NT2/D1 (cell line): ENCODE data around the gene FBXW11.
"Not testable (repeated sequence)": the region's sequence is repeated elsewhere in the genome, so short reads cannot be mapped to it uniquely, and the experiment has no call there.

Experiments used
- DNase-seq: peaks from one replicate; pipeline ENCODE4 v3.0.0-alpha.2; 2011; ENCODE audit warnings: low read depth, low spot score
- H3K27me3 ChIP-seq: 2 replicates; pipeline ENCODE4 v1.6.0; 2011; ENCODE audit warnings: mild to moderate bottlenecking; ENCODE audit not compliant: insufficient read length, insufficient read depth
- H3K36me3 ChIP-seq: 2 replicates; pipeline ENCODE4 v1.6.1; 2011; ENCODE audit warnings: mild to moderate bottlenecking, low read length, mixed read lengths; ENCODE audit not compliant: insufficient read depth, insufficient read length
- H3K4me1 ChIP-seq: 2 replicates; pipeline ENCODE4 v1.5.1; 2011; ENCODE audit not compliant: insufficient read depth, insufficient read length
- H3K4me3 ChIP-seq: 2 replicates; pipeline ENCODE4 v1.5.1; 2011; ENCODE audit warnings: low read depth; ENCODE audit not compliant: insufficient read length
- H3K9ac ChIP-seq: 2 replicates; pipeline ENCODE4 v1.6.0; 2011; ENCODE audit warnings: low read depth; ENCODE audit not compliant: insufficient read length
- H3K9me3 ChIP-seq: 2 replicates; pipeline ENCODE4 v1.5.1; 2011; ENCODE audit warnings: mild to moderate bottlenecking, low read length; ENCODE audit not compliant: insufficient read depth
- SUZ12 ChIP-seq: IDR thresholded peaks from 2 replicates; pipeline ENCODE4 v1.6.1; 2011; ENCODE audit not compliant: insufficient read length, insufficient read depth; ENCODE audit errors: extremely low read depth
- YY1 ChIP-seq: IDR thresholded peaks from 2 replicates; pipeline ENCODE4 v1.6.1; 2011; ENCODE audit not compliant: insufficient read length, insufficient read depth
- ZNF274 ChIP-seq: IDR thresholded peaks from 2 replicates; pipeline ENCODE4 v1.6.1; 2011; ENCODE audit warnings: mild to moderate bottlenecking, low read depth, low read length

Gene FBXW11

GRCh38 chr5:171953860-171954701, 52.4 kb downstream of the FBXW11 start:
- DNase-seq: no peak
- H3K9me3 ChIP-seq: no peaks in the 10 kb centered on the region
- H3K27me3 ChIP-seq: no peaks in the 10 kb centered on the region
- TF ChIP-seq SUZ12 (no peak), ZNF274 (no peak), YY1 (no peak)
- H3K4me3 ChIP-seq: no peak overlapping the region
- no peaks in the 10 kb centered on the region for H3K36me3 ChIP-seq
- H3K4me1 ChIP-seq: no peaks in the 10 kb centered on the region
- no peak overlapping the region for H3K9ac ChIP-seq

GRCh38 chr5:171952021-171952420, 54.4 kb downstream of the FBXW11 start:
- no peaks in the 10 kb centered on the region for H3K27me3 ChIP-seq
- H3K4me1 ChIP-seq: no peaks in the 10 kb centered on the region
- DNase-seq: no peak
- TF ChIP-seq YY1 (no peak), ZNF274 (no peak), SUZ12 (no peak)
- H3K36me3 ChIP-seq: no peaks in the 10 kb centered on the region
- no peak overlapping the region for H3K4me3 ChIP-seq
- H3K9me3 ChIP-seq: no peaks in the 10 kb centered on the region
- no peak overlapping the region for H3K9ac ChIP-seq

GRCh38 chr5:171951218-171951617, 55.2 kb downstream of the FBXW11 start:
- H3K27me3 ChIP-seq: no peaks in the 10 kb centered on the region
- TF ChIP-seq SUZ12 (no peak), YY1 (no peak), ZNF274 (no peak)

GRCh38 chr5:171946000-171946781, 60.2 kb downstream of the FBXW11 start:
- TF ChIP-seq YY1 (no peak), ZNF274 (no peak), SUZ12 (no peak)
- no peak overlapping the region for H3K9ac ChIP-seq
- no peaks in the 10 kb centered on the region for H3K36me3 ChIP-seq
- peak; percentile 2 for DNase-seq
- H3K4me3 ChIP-seq: no peak overlapping the region
- no peaks in the 10 kb centered on the region for H3K9me3 ChIP-seq
- H3K4me1 ChIP-seq: no peaks in the 10 kb centered on the region
- H3K27me3 ChIP-seq: no peaks in the 10 kb centered on the region

More at GRCh38 chr5:171951218-171951617, 55.2 kb downstream of the FBXW11 start:
- DNase-seq: no peak
- H3K4me3 ChIP-seq: no peak overlapping the region
- no peaks in the 10 kb centered on the region for H3K9me3 ChIP-seq
- no peak overlapping the region for H3K9ac ChIP-seq
- H3K4me1 ChIP-seq: no peaks in the 10 kb centered on the region
- H3K36me3 ChIP-seq: no peaks in the 10 kb centered on the region

- H3K9ac ChIP-seq: no peak overlapping the region
- no peaks in the 10 kb centered on the region for H3K36me3 ChIP-seq
- TF ChIP-seq ZNF274 (no peak), SUZ12 (no peak), YY1 (no peak)
- no peak overlapping the region for H3K4me3 ChIP-seq
- no peaks in the 10 kb centered on the region for H3K9me3 ChIP-seq
- no peak for DNase-seq
- H3K4me1 ChIP-seq: no peaks in the 10 kb centered on the region
- no peaks in the 10 kb centered on the region for H3K27me3 ChIP-seq
Measured at GRCh38 chr5:171945476-171945875, 61.0 kb downstream of the FBXW11 start.

GRCh38 chr5:171945066-171945465, 61.4 kb downstream of the FBXW11 start:
- Histone ChIP-seq H3K9ac (no peak overlapping the region), H3K4me1 (no peaks in the 10 kb centered on the region), H3K9me3 (no peaks in the 10 kb centered on the region), H3K4me3 (no peak overlapping the region), H3K36me3 (no peaks in the 10 kb centered on the region), H3K27me3 (no peaks in the 10 kb centered on the region)
- DNase-seq: no peak
- TF ChIP-seq ZNF274 (no peak), SUZ12 (no peak), YY1 (no peak)

GRCh38 chr5:171942112-171942516, 64.3 kb downstream of the FBXW11 start:
- H3K4me3 ChIP-seq, DNase-seq, H3K27me3 ChIP-seq, H3K9me3 ChIP-seq, H3K4me1 ChIP-seq, H3K9ac ChIP-seq, H3K36me3 ChIP-seq: not testable (repeated sequence)

- not testable (repeated sequence) for H3K9ac ChIP-seq, H3K4me3 ChIP-seq, H3K4me1 ChIP-seq
Measured at GRCh38 chr5:171941675-171942074, 64.8 kb downstream of the FBXW11 start.

GRCh38 chr5:171941275-171941674, 65.2 kb downstream of the FBXW11 start:
- DNase-seq, H3K4me3 ChIP-seq, H3K36me3 ChIP-seq, H3K9me3 ChIP-seq, H3K9ac ChIP-seq, H3K27me3 ChIP-seq, H3K4me1 ChIP-seq: not testable (repeated sequence)

More at GRCh38 chr5:171941675-171942074, 64.8 kb downstream of the FBXW11 start:
- not testable (repeated sequence) for H3K9me3 ChIP-seq, H3K27me3 ChIP-seq, H3K36me3 ChIP-seq, DNase-seq
